Measurements from ENCODE around the gene APOA4.

DNA sequence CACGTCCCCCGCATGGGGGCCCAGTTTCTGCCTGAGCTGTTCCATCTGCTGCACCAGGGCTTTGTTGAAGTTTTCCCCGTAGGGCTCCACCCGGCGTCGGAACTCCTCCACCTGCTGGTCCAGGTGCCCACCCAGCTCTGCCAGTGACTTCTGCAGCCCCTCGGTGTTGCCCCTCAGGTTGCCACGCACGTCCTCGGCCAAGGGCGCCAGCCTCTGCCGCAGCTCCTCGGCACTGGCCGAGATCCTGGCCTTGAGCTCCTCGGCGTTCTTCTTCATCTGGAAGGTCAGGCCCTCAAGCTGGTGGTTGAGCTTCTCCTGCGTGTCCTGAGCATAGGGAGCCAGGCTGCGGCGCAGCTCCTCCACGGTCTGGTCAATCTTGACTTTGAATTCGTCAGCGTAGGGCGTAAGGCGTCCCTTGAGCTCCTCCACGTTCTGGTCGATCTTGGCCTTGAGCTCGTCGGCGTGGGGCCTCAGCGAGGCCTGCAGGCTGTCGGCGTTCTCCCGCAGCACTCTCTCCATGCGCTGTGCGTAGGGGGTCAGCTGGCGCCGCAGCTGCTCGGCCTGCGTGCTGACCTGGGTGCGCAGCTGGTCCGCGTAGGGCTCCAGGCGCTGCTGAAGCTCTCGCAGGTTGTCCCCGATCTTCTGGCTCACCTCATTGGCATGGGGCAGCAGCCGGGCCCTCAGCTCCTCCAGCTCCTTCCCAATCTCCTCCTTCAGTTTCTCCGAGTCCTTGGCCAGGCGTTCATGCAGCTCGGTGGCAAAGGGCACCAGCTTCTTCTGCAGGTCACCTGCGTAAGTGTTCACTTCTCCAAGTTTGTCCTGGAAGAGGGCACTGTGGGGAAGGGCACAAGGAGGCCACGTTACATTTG is 1.8 kb downstream of the APOA4 start:
- TF ChIP-seq REST (IDR thresholded peaks at IDR 0.05; ENCODE audit: low read depth, low read length) (no peak), EP300 (IDR thresholded peaks at IDR 0.05; ENCODE audit: borderline replicate concordance in 1 of 2, low read depth in 1 of 2, low read length in 1 of 2) (no peak), TEAD4 (IDR thresholded peaks at IDR 0.05; ENCODE audit: borderline replicate concordance, insufficient read depth) (no peak), CTCF (IDR thresholded peaks at IDR 0.05) (no peak), FOXJ3 (CRISPR knock-in tag; IDR thresholded peaks at IDR 0.05) (no peak), ZBTB33 (IDR thresholded peaks at IDR 0.05; ENCODE audit: borderline replicate concordance, low read depth) (no peak), CHD2 (IDR thresholded peaks at IDR 0.05; ENCODE audit: low read length, partially characterized antibody) (no peak), TAF1 (IDR thresholded peaks at IDR 0.05; ENCODE audit: borderline replicate concordance, low read depth, low read length) (no peak), RCOR1 (IDR thresholded peaks at IDR 0.05; ENCODE audit: low read length) (no peak), RFX5 (IDR thresholded peaks at IDR 0.05; ENCODE audit: low read length) (no peak), POLR2AphosphoS5 (IDR thresholded peaks at IDR 0.05; ENCODE audit: low read depth, low read length) (no peak)
- TF ChIP-seq, protein P1, sequence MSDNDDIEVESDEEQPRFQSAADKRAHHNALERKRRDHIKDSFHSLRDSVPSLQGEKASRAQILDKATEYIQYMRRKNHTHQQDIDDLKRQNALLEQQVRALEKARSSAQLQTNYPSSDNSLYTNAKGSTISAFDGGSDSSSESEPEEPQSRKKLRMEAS (IDR thresholded peaks at IDR 0.05; ENCODE audit: low read depth): no peak

All from SK-N-SH (cell line).